GM21619 (cell line): ENCODE data around the gene ZFR2.

Experiments used
- ATAC-seq: cut with Tn5 transposase; IDR thresholded peaks from one replicate; pipeline ENCODE4 v1.9.1; 2021; ENCODE audit not compliant: unreplicated experiment

Gene ZFR2

DNA sequence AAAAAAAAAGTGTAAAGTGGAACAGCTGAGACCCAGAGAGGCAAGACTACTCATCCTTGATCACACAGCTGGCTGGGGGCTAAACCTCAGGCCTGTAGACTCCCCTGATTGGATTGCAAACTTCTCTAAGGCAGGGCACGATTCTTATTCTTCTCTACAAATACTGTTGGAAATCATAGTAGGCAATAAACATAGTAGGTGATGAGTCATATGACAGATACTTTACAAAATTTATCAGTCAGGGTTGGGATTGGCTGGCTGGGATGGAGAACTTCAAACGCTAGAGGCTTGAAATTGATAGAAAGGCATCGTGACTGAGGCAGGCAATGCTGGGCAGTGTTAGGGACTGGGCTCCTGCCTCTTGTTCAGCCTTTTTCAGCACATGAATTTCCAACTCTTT is 76.7 kb downstream of the ZFR2 start:
- no peak for ATAC-seq

GRCh38 chr19:3790941-3791340 is 77.9 kb downstream of the ZFR2 start:
- ATAC-seq: no peak

GRCh38 chr19:3790209-3790734 is 78.6 kb downstream of the ZFR2 start:
- ATAC-seq: no peak

DNA sequence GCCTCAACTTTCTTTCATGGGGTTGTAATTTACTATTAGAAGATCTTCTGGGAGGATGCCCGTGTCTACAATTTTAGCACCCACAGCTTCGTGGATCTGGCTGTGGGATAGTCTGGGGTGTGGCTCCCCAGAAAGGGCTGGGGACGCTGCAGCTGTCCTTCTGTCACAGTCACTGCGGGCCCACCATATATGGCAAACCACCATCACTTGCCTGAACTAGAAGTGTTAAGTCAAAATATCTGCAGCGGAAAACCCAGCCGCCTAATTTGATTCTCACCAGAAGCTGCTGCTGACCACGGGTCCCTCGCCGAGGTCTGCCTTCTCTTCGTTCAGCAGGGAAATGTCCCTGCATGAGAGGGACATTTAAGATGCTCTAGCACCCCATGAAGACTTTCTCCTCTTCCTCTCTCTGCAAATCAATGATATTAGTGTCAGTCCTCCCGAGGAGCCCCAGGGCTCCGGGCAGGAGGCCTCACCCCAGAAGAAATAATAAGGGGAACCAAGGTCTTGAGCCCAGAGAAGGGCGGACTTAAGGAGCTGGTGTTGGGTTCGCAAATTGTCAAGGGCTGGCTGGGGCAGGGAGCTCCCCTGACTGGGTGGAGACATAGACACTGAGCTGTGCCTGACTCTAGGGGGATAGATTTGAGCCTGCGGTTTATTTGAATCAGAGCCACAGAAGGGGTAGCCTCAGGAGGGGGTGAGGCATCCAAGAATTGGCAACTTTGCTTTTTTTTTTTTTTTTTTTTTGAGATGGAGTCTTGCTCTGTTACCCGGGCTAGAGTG is 79.7 kb downstream of the ZFR2 start:
- no peak for ATAC-seq

GRCh38 chr19:3785938-3786824 is 82.7 kb downstream of the ZFR2 start, which contains the start of gene MATK:
MATK (minus strand) TSS chr19:3786381; CDS start chr19:3785135, 1,246 bp downstream.
- no peak for ATAC-seq

- ATAC-seq: no peak
Measured at GRCh38 chr19:3785451-3785937, 83.3 kb downstream of the ZFR2 start.

- no peak for ATAC-seq
Measured at GRCh38 chr19:3784607-3785450, 84.0 kb downstream of the ZFR2 start.

- no peak for ATAC-seq
Measured at GRCh38 chr19:3783660-3784584, 84.9 kb downstream of the ZFR2 start.

- no peak for ATAC-seq
Measured at GRCh38 chr19:3782903-3783302, 85.9 kb downstream of the ZFR2 start.

- ATAC-seq: no peak
Measured at GRCh38 chr19:3782330-3782729, 86.5 kb downstream of the ZFR2 start.

DNA sequence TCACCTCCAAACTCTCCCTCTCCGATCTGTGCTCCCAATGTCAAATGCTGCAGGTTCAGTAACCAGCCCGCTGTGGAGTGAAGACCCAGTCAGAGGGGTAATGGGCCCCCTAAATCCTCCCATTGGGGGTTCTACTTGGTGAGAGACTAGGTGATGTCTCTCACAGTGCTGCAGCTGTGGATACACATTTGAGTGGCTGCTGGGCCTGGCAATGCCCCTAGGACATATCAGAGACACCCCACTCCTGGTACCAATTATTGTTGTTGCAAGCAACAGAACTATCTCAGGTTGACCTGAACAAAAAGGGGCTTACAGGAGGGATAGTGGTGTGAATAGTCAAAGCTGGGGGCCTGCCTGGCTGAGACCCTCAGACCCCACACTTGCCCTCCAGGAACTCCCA is 87.2 kb downstream of the ZFR2 start:
- no peak for ATAC-seq

- ATAC-seq: no peak
Measured at GRCh38 chr19:3780786-3781304, 88.0 kb downstream of the ZFR2 start.

GRCh38 chr19:3778899-3779723 is 89.7 kb downstream of the ZFR2 start:
- no peak for ATAC-seq

- no peak for ATAC-seq
Measured at GRCh38 chr19:3778104-3778867, 90.6 kb downstream of the ZFR2 start.

DNA sequence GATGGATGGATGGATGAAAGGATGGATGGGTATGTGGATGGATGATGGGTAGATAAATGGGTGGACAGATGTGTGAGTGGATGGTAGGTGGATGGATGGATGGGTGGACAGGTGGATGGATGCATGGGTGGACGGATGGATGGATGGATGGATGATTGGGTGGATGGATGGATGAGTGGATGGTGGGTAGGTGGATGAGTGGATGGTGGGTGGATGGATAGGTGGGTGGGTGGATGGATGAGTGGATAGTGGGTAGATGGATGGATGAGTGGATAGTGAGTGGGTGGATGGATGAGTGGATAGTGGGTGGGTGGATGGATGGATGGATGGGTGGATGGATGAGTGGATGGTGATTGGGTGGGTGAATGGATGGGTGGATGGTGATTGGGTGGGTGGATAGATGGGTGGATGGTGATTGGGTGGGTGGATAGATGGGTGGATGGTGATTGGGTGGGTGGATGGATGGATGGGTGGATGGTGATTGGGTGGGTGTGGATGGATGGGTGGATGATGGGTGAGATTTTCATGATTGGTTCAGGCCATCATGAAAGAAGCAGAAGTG is 92.3 kb downstream of the ZFR2 start:
- no peak for ATAC-seq

GRCh38 chr19:3775831-3776230 is 93.0 kb downstream of the ZFR2 start:
- no peak for ATAC-seq

DNA sequence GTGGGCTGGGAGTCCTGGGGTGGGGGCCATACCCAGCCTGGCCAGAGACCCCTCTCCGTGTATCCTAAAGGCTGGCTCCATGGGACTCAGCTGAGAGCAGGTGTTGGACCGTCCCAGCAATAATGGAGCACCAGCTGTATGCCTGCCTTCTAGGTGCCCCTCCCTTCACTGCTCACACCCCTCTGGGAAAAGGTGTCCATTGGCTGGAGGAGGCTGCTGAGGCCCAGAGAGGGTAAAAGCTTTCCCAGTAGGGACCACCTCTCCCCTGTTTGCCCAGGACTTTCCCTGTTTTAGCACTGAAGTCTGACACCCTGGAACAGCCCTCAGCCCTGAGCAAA is 93.5 kb downstream of the ZFR2 start:
- ATAC-seq: no peak
